CD8-positive, alpha-beta memory T cell (primary cell): ENCODE results near the gene CDC14B. TPM values are rescaled to one million over a fixed set of nuclear protein-coding genes. Genes with fewer than 3 reads are reported as not detected.

ENCODE experiments used
- CTCF ChIA-PET: fragments of 350-600 bp; sonication (Branson Sonifier 250); formaldehyde crosslinking; loops from one replicate; lab custom pipeline; 2021; ENCODE audit warnings: antibody characterized with exemption; lab: Charles Lee
- POLR2A ChIA-PET: fragments of 350-600 bp; sonication (Branson Sonifier 250); formaldehyde crosslinking; loops from one replicate; lab custom pipeline; 2021; ENCODE audit warnings: antibody characterized with exemption; lab: Charles Lee
- DNase-seq, 5 donors: peaks; one replicate each; pipeline versions ENCODE4 v3.0.0 to v3.0.0-alpha.2; 2020 to 2022; ENCODE audit warnings: mixed read lengths in 1 of 5
- H3K27ac ChIP-seq: one replicate; pipeline ENCODE4 v1.7.0; 2013; ENCODE audit warnings: low read depth, mild to moderate bottlenecking, low read length, moderate library complexity
- H3K27me3 ChIP-seq: 2 replicates; pipeline ENCODE4 v1.7.0; 2013; ENCODE audit warnings: low read length, mild to moderate bottlenecking; ENCODE audit not compliant: insufficient read depth, poor library complexity, severe bottlenecking
- H3K36me3 ChIP-seq: 2 replicates; pipeline ENCODE4 v1.7.0; 2013; ENCODE audit warnings: mild to moderate bottlenecking, low read length, moderate library complexity; ENCODE audit not compliant: insufficient read depth
- H3K4me1 ChIP-seq: 2 replicates; pipeline ENCODE4 v1.7.0; 2013; ENCODE audit warnings: mild to moderate bottlenecking, low read length, moderate library complexity; ENCODE audit not compliant: insufficient read depth
- H3K4me3 ChIP-seq: 2 replicates; pipeline ENCODE4 v1.7.0; 2013; ENCODE audit warnings: mild to moderate bottlenecking, low read length
- H3K9me3 ChIP-seq: 2 replicates; pipeline ENCODE4 v1.7.0; 2013; ENCODE audit warnings: mild to moderate bottlenecking, low read length
- H3K27ac Mint-ChIP-seq, 8 donors: one replicate each; pipeline ENCODE4 v1.8.0; 2020 to 2021; ENCODE audit warnings: mixed read lengths in 8 of 8, mild to moderate bottlenecking in 6 of 8, inconsistent platforms in 3 of 8, moderate library complexity in 3 of 8
- H3K27me3 Mint-ChIP-seq, 2 donors: one replicate each; pipeline ENCODE4 v1.8.0; 2020 to 2021; ENCODE audit warnings: mixed read lengths in 2 of 2, mild to moderate bottlenecking in 1 of 2, moderate library complexity in 1 of 2
- H3K36me3 Mint-ChIP-seq, 3 donors: one replicate each; pipeline ENCODE4 v1.8.0; 2020 to 2021; ENCODE audit warnings: mixed read lengths in 3 of 3, inconsistent platforms in 1 of 3, mild to moderate bottlenecking in 1 of 3
- H3K4me1 Mint-ChIP-seq, 3 donors: one replicate each; pipeline ENCODE4 v1.8.0; 2020 to 2021; ENCODE audit warnings: mixed read lengths in 3 of 3, inconsistent platforms in 1 of 3, mild to moderate bottlenecking in 1 of 3
- H3K4me3 Mint-ChIP-seq, 7 donors: one replicate each; pipeline ENCODE4 v1.8.0; 2020 to 2021; ENCODE audit warnings: mixed read lengths in 7 of 7, mild to moderate bottlenecking in 6 of 7, moderate library complexity in 4 of 7, inconsistent platforms in 2 of 7
- H3K9me3 Mint-ChIP-seq, 5 donors: one replicate each; pipeline ENCODE4 v1.8.0; 2020 to 2022; ENCODE audit warnings: mixed read lengths in 5 of 5, mild to moderate bottlenecking in 3 of 5, moderate library complexity in 2 of 5, inconsistent platforms in 1 of 5
- polyA plus RNA-seq: library from polyadenylated mRNA; unstranded; fragments of 300-500 nt; fragmentation: Illumina TruSeq; gene quantifications from one replicate; pipeline ENCODE4 v1.2.3, GENCODE V29; 2021
- total RNA-seq, 2 experiments: library from RNA; stranded (reverse); gene quantifications; one replicate each; pipeline ENCODE4 v1.2.3, GENCODE V29; 2021

The CDC14B gene
- total and polyA plus RNA-seq, 3 experiments from 2014 or later: 4.6 to 8.2 (median 6.3) TPM

GRCh38 chr9:96476591-96476990 is 143.1 kb downstream of the CDC14B start:
- ChIA-PET POLR2A (no interaction called here), CTCF (no interaction called here)
- no peak overlapping the region for H3K4me3 Mint-ChIP-seq
- DNase-seq: no peak
- H3K27me3 Mint-ChIP-seq: no peaks in the 10 kb centered on the region
- H3K36me3 ChIP-seq: peaks cover 11% of the 10 kb centered on the region
- no peak overlapping the region for H3K27ac ChIP-seq
- peaks cover 8 to 24% (median 20%) of the 10 kb centered on the region in 3 donors for H3K4me1 Mint-ChIP-seq
- no peaks in the 10 kb centered on the region for H3K9me3 ChIP-seq
- H3K36me3 Mint-ChIP-seq: peaks cover 0 to 32% (median 13%) of the 10 kb centered on the region in 3 donors
- H3K9me3 Mint-ChIP-seq: no peaks in the 10 kb centered on the region
- no peaks in the 10 kb centered on the region for H3K27me3 ChIP-seq
- H3K4me1 ChIP-seq: no peaks in the 10 kb centered on the region
- peak overlapping the region in 2 of 8 donors; percentile 0 to 56 for H3K27ac Mint-ChIP-seq
- no peak overlapping the region for H3K4me3 ChIP-seq

GRCh38 chr9:96476013-96476412 is 143.6 kb downstream of the CDC14B start:
- Histone ChIP-seq H3K27me3 (no peaks in the 10 kb centered on the region), H3K36me3 (peaks cover 11% of the 10 kb centered on the region), H3K27ac (no peak overlapping the region), H3K4me3 (no peak overlapping the region), H3K4me1 (no peaks in the 10 kb centered on the region), H3K9me3 (no peaks in the 10 kb centered on the region)
- ChIA-PET CTCF (no interaction called here), POLR2A (no interaction called here)
- Mint-ChIP-seq H3K9me3 (no peaks in the 10 kb centered on the region), H3K4me3 (peak overlapping the region in 1 of 7 donors; percentile 7), H3K4me1 (peaks cover 8 to 24% (median 20%) of the 10 kb centered on the region in 3 donors), H3K36me3 (peaks cover 0 to 38% (median 16%) of the 10 kb centered on the region in 3 donors), H3K27ac (peak overlapping the region in 1 of 8 donors; percentile 36), H3K27me3 (no peaks in the 10 kb centered on the region)
- DNase-seq: no peak

DNA sequence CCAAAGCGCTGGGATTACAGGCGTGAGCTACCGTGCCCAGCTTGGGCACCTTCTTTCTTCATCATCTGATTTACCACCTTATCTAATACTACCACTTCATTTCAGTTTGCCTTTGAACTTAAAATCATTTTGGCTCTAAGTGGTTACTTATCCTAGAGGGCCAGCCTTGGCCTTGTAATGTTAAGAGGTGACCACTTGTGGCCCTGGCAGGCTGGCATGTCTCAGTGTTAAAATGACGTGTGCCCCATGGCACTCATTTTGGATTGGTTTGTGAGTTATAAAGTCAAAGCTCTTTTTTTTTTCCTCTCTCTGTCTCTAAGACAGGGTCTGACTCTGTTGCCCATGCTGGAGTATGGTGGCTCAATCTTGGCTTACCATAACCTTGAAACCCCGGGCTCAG is 151.9 kb downstream of the CDC14B start:
- ChIA-PET POLR2A (no interaction called here), CTCF (no interaction called here)
- Histone ChIP-seq H3K4me3 (no peak overlapping the region), H3K36me3 (peaks cover 11% of the 10 kb centered on the region), H3K9me3 (no peaks in the 10 kb centered on the region), H3K27ac (no peak overlapping the region), H3K27me3 (no peaks in the 10 kb centered on the region), H3K4me1 (no peaks in the 10 kb centered on the region)
- Mint-ChIP-seq H3K4me1 (peaks cover 0 to 2% (median 0%) of the 10 kb centered on the region in 3 donors), H3K4me3 (no peak overlapping the region), H3K27me3 (no peaks in the 10 kb centered on the region), H3K36me3 (peaks cover 0 to 72% (median 13%) of the 10 kb centered on the region in 3 donors), H3K9me3 (no peaks in the 10 kb centered on the region), H3K27ac (peak overlapping the region in 1 of 8 donors; percentile 86)
- DNase-seq: no peak

- Histone ChIP-seq H3K36me3 (peaks cover 16% of the 10 kb centered on the region), H3K9me3 (no peaks in the 10 kb centered on the region), H3K4me1 (no peaks in the 10 kb centered on the region), H3K27me3 (no peaks in the 10 kb centered on the region), H3K27ac (no peak overlapping the region), H3K4me3 (no peak overlapping the region)
- ChIA-PET CTCF (no interaction called here), POLR2A (no interaction called here)
- Mint-ChIP-seq H3K4me3 (no peak overlapping the region), H3K27ac (peak overlapping the region in 2 of 8 donors; percentile 44 to 49), H3K36me3 (peaks cover 0 to 73% (median 14%) of the 10 kb centered on the region in 3 donors), H3K4me1 (peaks cover 0 to 2% (median 0%) of the 10 kb centered on the region in 3 donors), H3K9me3 (no peaks in the 10 kb centered on the region), H3K27me3 (no peaks in the 10 kb centered on the region)
- DNase-seq: no peak
Measured at GRCh38 chr9:96464426-96464825, 155.2 kb downstream of the CDC14B start.

GRCh38 chr9:96462541-96462940 is 157.1 kb downstream of the CDC14B start:
- Histone ChIP-seq H3K36me3 (peaks cover 9% of the 10 kb centered on the region), H3K4me3 (no peak overlapping the region), H3K9me3 (no peaks in the 10 kb centered on the region), H3K27me3 (no peaks in the 10 kb centered on the region), H3K4me1 (no peaks in the 10 kb centered on the region), H3K27ac (no peak overlapping the region)
- no peak overlapping the region for H3K27ac Mint-ChIP-seq
- H3K4me3 Mint-ChIP-seq: no peak overlapping the region
- H3K4me1 Mint-ChIP-seq: peaks cover 2 to 5% (median 4%) of the 10 kb centered on the region in 3 donors
- H3K36me3 Mint-ChIP-seq: peaks cover 0 to 69% (median 19%) of the 10 kb centered on the region in 3 donors
- no peaks in the 10 kb centered on the region for H3K27me3 Mint-ChIP-seq
- CTCF ChIA-PET: no interaction called here
- POLR2A ChIA-PET: no interaction called here
- DNase-seq: no peak
- H3K9me3 Mint-ChIP-seq: no peaks in the 10 kb centered on the region

GRCh38 chr9:96461336-96461735 is 158.3 kb downstream of the CDC14B start:
- POLR2A ChIA-PET: no interaction called here

GRCh38 chr9:96460882-96461281 is 158.8 kb downstream of the CDC14B start:
- no peak overlapping the region for H3K27ac ChIP-seq
- ChIA-PET CTCF (no interaction called here), POLR2A (no interaction called here)
- no peak for DNase-seq
- no peaks in the 10 kb centered on the region for H3K4me1 ChIP-seq
- H3K36me3 ChIP-seq: peaks cover 9% of the 10 kb centered on the region
- H3K4me3 Mint-ChIP-seq: no peak overlapping the region
- H3K27me3 ChIP-seq: no peaks in the 10 kb centered on the region
- no peaks in the 10 kb centered on the region for H3K27me3 Mint-ChIP-seq
- no peaks in the 10 kb centered on the region for H3K9me3 Mint-ChIP-seq
- H3K4me1 Mint-ChIP-seq: peaks cover 2 to 5% (median 4%) of the 10 kb centered on the region in 3 donors
- no peaks in the 10 kb centered on the region for H3K9me3 ChIP-seq
- H3K36me3 Mint-ChIP-seq: peaks cover 0 to 56% (median 17%) of the 10 kb centered on the region in 3 donors
- H3K27ac Mint-ChIP-seq: peak overlapping the region in 1 of 8 donors; percentile 83
- no peak overlapping the region for H3K4me3 ChIP-seq

More at GRCh38 chr9:96461336-96461735, 158.3 kb downstream of the CDC14B start:
- H3K27me3 Mint-ChIP-seq: no peaks in the 10 kb centered on the region
- H3K4me1 ChIP-seq: no peaks in the 10 kb centered on the region
- H3K36me3 ChIP-seq: peaks cover 9% of the 10 kb centered on the region
- no peaks in the 10 kb centered on the region for H3K9me3 ChIP-seq
- no peaks in the 10 kb centered on the region for H3K9me3 Mint-ChIP-seq
- CTCF ChIA-PET: no interaction called here
- no peaks in the 10 kb centered on the region for H3K27me3 ChIP-seq
- peaks cover 2 to 5% (median 4%) of the 10 kb centered on the region in 3 donors for H3K4me1 Mint-ChIP-seq
- H3K36me3 Mint-ChIP-seq: peaks cover 0 to 60% (median 17%) of the 10 kb centered on the region in 3 donors
- no peak for DNase-seq
- no peak overlapping the region for H3K4me3 ChIP-seq
- no peak overlapping the region for H3K27ac Mint-ChIP-seq
- no peak overlapping the region for H3K4me3 Mint-ChIP-seq
- H3K27ac ChIP-seq: no peak overlapping the region

- peaks cover 9% of the 10 kb centered on the region for H3K36me3 ChIP-seq
- Mint-ChIP-seq H3K4me3 (no peak overlapping the region), H3K9me3 (no peaks in the 10 kb centered on the region), H3K27me3 (no peaks in the 10 kb centered on the region), H3K36me3 (peaks cover 0 to 52% (median 14%) of the 10 kb centered on the region in 3 donors), H3K4me1 (peaks cover 2 to 5% (median 4%) of the 10 kb centered on the region in 3 donors), H3K27ac (no peak overlapping the region)
- no peaks in the 10 kb centered on the region for H3K9me3 ChIP-seq
- no peaks in the 10 kb centered on the region for H3K27me3 ChIP-seq
- H3K27ac ChIP-seq: no peak overlapping the region
- ChIA-PET CTCF (no interaction called here), POLR2A (interaction anchor here (0.6 kb wide), 1 partner anchor 206 kb away, joined by 4 read pairs; no protein-coding TSS in a partner anchor)
- no peaks in the 10 kb centered on the region for H3K4me1 ChIP-seq
- no peak for DNase-seq
- H3K4me3 ChIP-seq: no peak overlapping the region
Measured at GRCh38 chr9:96460470-96460869, 159.2 kb downstream of the CDC14B start.
